ENCODE measurements around the gene ZNF514.
A peak's percentile ranks its signal among the peaks of the same experiment; 100 is the strongest.
"Not testable (repeated sequence)": the region's sequence is repeated elsewhere in the genome, so short reads cannot be mapped to it uniquely, and the experiment has no call there.

Gene ZNF514

DNA sequence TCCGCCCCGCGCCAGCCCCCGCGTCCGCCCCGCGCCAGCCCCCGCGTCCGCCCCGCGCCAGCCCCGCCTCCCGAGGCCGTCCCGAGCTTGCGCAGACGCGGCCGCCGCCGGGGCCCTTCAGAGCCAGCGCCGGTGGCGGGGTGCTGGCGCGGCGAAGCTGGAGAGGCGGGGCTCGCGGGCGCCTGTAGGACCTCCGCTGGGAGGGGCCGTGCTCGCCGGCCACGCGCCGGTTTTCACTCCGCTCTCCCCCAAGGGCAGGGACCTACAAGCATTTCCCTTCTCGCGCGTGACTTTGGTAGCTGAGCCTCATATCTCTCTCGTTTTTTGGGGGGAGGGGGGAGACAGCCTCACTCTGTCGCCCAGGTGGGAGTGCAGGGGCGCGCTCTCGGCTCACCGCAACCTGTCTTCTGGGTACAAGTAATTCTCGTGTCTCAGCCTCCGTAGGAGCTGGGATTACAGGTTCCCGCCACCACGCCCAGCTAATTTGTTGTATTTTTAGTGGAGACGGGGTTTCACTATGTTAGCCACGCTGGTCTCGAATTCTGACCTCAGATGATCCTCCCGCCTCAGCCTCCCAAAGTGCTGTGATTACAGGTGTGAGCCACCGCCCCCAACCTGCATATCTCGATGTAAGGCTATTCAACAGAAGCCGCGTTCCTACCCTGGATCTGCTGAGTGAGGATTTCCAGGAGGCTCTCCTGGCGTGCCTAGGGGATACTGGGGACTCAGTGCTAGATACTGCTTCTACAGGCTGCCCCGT lies at the start of gene ZNF514:
TSS of gene ZNF514 (minus strand) at position 159 of the 760 bp plus-strand sequence. CDS start 6,595 bp downstream, outside the sequence.
- ATAC-seq = peak; percentile 89 to 90

GRCh38 chr2:95208106-95208505 lies 48.5 kb upstream of the ZNF514 start:
- ATAC-seq = no peak

DNA sequence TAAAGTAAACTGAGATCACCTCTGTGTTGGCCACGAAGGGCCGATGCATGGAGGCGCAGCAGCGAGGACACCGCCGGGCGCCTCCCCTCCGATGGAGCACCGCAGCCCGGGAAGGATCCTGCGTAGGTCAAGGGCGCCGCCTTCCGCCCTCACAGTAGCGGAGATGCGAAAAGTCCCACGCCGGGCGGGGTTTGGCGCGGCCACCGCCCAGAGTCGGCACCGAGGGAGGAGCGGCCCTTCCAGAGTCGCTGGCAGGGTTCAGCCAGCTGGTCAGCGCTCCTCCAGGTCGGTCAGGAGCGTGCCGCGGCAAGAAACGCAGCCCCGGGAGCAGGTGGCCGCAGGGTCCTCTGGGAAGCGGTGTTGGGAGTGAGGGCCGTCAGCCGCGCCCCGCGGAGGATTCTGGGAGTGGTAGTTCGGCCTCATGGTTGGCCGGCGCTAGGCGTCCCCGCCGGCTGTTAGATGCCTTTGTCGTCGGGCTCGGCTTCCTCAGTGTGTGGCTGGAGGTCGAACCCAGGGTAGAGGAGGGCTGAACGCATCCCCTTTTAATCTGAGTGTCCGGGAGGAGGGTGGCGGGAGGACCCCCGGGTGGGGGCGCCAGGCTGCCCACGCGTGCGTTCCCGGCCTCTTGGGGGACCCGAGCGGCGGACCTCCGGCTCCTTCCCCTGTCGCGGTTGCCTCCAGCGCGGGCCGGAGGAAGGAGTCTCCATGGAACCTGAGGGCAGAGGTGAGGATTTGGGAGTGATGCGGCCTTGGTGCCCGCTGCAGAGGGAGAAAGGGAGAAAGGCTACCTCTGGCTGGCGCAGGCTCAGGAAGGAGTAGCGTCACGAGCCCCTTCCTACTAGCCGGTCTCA lies 47.7 kb upstream of the ZNF514 start, which contains the start of gene ZNF892:
TSS of gene ZNF892 (plus strand) at position 411 of the 851 bp plus-strand sequence. CDS start at position 706, 295 bp downstream.
- ATAC-seq = peak; percentile 98

GRCh38 chr2:95206096-95206495 lies 46.4 kb upstream of the ZNF514 start:
- ATAC-seq = no peak

- no peak for ATAC-seq
Observed at GRCh38 chr2:95204396-95204795, 44.7 kb upstream of the ZNF514 start.

GRCh38 chr2:95203911-95204310 lies 44.3 kb upstream of the ZNF514 start:
- ATAC-seq = no peak

GRCh38 chr2:95192956-95193355 lies 33.3 kb upstream of the ZNF514 start:
- not testable (repeated sequence) for ATAC-seq

DNA sequence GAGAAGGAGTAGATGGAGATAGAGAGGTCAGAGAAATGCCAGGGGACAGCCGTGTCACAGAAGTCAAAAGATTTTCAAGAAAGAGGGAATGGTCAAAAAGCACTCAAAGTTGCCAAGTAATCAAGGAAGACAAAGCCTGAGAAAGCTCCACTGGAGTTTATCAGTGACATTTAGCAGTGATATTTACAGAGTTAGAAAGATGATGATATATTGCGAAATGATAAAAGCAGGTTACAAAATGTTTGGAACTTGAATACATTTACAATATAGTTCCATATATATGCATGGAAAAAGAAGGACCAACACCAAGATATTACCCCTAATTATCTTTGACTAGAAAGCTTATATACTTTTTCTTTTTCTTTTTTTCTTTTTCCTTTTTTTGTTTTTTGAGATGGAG lies 26.3 kb upstream of the ZNF514 start:
- no peak for ATAC-seq

DNA sequence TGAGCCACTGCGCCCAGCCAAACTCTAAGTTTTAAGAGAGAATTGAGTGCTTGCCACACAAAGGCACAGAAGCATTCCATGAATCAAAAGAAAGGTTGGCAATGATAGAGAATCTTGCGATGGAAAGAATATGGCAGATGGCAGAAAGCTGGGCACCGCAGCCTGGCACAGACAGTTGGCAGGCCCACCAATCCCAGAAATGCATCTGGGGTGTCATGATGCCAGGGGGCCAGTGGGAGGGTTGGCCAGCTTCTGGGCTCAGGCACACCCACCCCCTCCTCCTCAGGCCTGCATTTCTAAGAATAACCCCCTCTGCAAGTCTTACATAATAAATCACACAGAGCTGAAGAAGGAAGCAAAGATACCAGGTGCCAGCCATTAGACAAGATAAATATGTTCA lies 25.5 kb upstream of the ZNF514 start:
- ATAC-seq = no peak

GRCh38 chr2:95181774-95182173 lies 22.1 kb upstream of the ZNF514 start:
- no peak for ATAC-seq

DNA sequence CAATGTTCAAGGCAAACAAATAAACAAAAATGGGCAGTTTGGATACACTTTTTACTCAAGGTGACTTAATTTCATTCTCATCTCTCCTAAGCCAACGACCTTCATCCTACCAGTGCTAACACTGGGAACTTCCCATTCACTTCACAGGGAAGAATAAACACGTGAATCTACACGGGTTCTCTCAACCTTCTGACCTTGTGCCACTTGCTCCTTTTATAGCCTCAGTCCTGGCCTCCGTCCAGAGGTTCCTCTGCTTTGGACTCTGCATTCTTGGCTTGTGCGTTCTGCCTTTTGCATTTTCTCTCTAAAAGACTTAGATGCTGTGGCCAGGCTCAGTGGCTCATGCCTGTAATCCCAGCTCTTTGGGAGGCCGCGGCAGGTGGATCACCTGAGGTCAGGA lies 19.8 kb upstream of the ZNF514 start:
- no peak for ATAC-seq

DNA sequence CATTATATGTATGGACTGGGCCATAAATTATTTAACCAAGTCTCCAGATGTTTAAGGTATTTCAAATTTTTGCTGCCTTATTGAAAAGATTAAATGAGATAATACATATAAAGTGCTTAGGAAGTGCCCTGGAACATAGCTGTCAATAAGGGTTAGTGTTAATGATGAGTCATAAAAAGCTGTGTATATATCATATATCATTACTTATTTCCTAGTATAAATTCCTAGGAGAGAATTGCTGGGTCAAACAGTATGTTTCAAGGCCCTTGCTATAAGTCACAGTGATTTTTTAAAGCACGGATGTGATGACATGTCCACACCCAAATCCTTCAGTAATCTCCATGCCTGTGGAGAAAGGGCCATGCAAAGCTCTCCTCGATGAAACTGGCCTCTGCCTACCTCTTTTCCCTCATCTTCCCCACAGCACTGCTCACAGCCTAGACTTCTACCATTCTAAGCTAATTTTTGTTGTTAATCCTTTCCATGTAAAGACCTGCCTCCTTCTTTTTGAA lies 14.4 kb upstream of the ZNF514 start:
- no peak for ATAC-seq

- ATAC-seq = no peak
Observed at GRCh38 chr2:95171902-95172301, 12.3 kb upstream of the ZNF514 start.

- peak in 1 of 2 donors; percentile 5 for ATAC-seq
Observed at GRCh38 chr2:95166065-95166763, 6.6 kb upstream of the ZNF514 start.

GRCh38 chr2:95165371-95166064 lies 5.9 kb upstream of the ZNF514 start, which contains the start of gene ZNF2:
TSS of gene ZNF2 (plus strand) at chr2:95165809. CDS start at chr2:95176227, 10,418 bp downstream.
- peak; percentile 94 to 95 for ATAC-seq

GRCh38 chr2:95165030-95165370 lies 5.4 kb upstream of the ZNF514 start:
- peak; percentile 1 to 11 for ATAC-seq

DNA sequence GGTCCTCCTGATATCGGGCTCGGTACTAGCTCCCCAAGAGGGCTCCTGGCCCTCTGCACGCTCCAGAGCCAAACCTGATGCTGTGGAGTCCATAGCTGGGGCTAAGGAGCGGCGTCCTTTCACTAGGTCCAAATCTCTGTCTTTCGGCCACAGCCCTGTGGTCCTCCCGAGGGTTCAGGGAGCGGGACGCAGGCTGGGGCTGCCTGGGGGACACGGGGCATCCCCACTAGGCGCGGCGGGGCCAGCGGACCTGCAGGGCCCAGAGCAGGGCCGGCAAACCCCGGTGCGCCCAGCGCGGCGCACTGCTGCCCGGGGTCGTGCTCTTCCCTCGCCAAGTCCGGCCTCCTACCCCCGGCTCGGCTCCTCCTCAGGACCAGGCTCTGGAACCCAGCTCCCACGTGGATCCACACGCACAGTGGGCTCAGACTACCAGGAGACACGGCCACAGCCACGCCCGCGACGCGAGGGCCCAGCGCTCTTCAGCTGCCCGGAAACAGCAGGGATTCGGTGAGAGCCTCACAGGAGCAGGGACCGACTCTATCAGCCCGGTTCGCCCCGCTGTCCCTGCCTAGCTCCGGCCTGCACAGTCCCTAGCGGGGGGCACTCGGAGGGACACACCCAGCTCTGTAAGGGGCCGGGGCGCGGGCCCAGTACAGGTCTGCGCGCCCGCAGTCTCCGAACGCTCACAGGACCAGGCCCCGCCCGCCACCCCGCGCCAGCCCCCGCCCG lies 593 bp downstream of the ZNF514 start:
- ATAC-seq = peak; percentile 66 to 75

DNA sequence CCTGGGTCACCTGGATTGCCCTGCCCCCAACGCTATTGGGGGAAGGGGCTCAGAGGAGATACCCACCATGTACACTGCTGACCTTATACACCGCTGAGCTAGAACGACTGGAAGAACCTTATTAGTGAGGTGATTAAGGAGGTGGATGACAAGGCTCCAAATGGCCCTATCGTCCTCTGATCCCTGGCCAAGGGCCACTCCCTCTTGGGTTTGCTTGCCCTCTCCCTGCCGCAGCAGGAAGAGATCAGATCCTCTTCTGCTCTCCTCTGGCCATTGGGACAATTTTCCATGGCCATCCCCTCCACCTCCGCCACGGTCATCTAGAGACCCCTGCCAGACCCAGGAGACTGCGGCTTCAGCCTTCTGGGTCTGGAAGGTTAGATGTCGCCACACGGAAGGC lies 1.2 kb downstream of the ZNF514 start:
- ATAC-seq = no peak

DNA sequence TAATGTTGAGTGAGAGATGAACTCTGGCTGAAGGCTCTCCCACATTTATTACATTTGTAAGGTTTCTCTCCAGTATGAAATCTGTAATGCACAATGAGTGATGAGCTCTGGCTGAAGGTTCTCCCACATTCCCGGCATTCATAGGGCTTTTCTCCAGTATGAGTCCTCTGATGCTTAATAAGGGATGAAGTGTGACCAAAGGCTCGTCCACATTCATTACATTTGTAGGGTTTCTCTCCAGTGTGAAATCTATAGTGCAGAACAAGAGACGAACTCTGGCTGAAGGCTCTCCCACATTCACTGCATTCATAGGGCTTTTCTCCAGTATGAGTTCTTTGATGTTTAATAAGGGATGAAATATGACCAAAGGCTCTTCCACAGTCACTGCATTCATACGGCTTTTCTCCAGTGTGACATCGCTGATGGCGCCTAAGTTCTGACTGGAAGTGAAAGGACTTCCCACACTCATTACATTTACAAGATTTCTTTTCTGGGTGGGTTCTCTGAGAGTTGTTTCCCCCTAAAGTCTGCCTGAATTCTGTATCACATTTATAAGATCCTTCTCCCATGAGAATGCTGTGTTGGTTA lies 10.2 kb downstream of the ZNF514 start:
- no peak for ATAC-seq

GRCh38 chr2:95143838-95144237 lies 15.8 kb downstream of the ZNF514 start:
- no peak for ATAC-seq

- ATAC-seq = no peak
Observed at GRCh38 chr2:95138702-95139101, 20.9 kb downstream of the ZNF514 start.

Data from activated CD4-positive, CD25-positive, alpha-beta regulatory T cell treated with anti-CD3 and anti-CD28 coated beads, Interleukin-2, amount 50 U/mL, for 24 hours (primary cell).